GM15510 (cell line): ENCODE measurements around the gene RELCH.

Experiments used
- POLR2A ChIP-seq: IDR thresholded peaks from 3 replicates; pipeline ENCODE4 v1.6.1; 2011; ENCODE audit warnings: borderline replicate concordance; ENCODE audit not compliant: insufficient read length; ENCODE audit errors: extremely low read depth

Gene RELCH

DNA sequence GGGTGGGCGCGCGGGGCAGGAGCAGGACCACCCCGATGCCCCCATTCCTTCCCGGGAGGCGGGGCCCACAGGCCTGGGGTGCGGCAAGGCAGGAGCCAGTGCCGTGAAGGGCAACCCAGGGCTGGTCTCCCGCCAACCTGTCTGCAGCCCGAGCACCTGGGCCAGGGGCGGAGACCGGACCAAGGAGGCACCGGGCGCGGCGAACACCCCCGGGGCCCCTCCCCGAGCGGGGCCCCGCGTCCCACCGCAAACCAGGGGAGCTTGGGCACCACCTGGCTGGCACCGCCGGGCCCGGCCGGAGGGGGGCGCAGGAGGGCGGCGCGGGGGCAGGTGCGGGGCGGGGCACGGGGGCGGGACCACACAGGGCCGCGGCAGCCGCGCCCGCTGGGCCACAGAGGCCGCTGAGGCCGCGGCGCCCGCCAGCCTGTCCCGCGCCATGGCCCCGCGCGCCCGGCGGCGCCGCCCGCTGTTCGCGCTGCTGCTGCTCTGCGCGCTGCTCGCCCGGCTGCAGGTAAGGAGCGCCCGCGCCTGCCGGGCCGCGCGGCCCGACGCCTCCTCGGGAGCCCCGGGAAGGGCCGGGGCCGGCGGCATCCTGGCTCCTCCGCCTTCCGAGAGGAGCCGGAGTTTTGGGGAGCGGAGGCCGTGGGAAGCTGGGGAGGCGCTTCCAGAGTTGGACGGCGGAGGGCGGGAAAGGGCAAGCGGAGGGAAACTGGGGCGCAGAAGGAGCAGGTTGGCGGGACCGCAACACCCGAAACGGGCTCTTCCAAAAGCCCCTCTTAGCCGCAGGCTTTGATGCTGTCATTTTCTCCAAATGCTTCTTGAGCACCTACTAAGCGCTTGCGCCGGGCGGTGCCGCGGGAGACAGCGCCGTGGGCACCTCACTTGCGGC, 138.1 kb downstream of the RELCH start, which contains the start of gene TNFRSF11A:
Gene TNFRSF11A, plus strand, starts transcription at position 394 of the 889 bp plus-strand sequence. Its CDS starts 43 bp downstream, at position 437.
- TF ChIP-seq POLR2A = peak; percentile 25

DNA sequence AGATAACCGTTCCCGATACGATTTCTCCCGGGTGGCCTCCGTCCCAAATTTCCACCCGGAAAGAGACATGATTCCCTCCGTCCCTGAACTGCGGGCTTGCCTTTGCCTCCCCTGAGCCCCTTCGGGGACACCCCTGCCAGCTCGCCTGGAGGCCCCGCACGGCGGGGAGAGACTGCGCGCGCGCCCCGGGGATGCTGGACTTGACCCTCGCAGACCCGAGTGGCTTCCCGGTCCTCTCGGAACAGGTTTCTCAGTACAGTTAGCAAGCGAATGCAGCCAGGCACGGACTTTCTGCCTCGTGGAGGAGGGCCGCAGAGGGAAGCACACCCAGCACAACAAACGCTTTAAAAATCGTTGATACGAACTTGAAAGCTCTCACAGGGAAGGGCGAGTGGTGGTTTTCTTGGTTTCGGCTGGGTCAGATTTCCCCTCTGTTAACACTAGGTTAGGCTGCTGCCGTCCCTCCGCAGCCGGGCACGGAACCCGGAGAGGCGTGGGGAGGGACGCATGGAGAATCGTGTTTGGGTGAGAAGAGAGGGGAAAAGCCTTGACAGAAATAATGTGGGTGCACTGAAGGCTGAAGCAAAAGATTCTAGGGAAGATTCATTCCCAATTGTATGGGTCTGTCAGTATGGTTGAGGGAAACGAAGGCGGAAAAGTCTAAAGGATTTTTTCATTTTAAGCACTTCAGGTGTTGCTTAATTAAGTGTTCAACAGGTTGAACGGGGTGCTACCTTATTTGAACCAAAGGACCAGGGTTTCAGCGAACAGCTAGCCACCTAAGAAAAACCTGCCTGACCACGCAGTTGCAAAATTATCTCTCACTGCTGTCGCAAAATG, 139.0 kb downstream of the RELCH start:
- no peak for TF ChIP-seq POLR2A

DNA sequence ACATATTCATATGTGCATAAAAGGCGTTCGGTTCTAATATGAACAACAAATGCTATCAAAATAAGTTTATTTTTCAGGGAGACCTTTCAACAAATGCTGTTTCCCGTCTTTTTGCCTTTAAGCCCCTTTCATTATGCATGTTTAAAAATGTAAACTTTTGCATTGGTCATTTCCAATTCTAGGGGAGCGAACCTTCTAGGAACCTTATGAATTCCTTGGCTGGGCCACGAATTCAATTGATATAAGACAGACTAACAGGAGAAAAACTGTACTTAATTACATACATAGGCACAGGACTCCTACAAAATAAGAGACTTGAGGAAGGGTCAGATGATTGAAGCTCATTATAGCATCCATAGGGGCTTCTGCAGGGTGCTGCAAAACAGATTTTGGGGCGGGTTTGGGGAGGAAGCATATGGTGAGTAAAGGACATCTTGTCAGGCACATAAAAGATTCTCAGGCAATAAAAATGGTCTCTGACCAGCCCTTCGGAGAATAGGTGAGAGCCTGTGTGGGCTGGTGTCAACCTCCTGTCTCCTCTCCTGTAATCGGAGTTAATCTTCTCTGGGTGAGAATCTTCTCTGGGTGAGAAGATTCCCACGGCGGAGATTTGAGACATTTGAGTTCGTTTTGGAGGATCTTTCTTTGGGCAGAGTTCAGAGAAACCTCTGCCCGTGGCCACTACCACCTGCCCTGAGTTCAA, 139.7 kb downstream of the RELCH start:
- TF ChIP-seq POLR2A = no peak

DNA sequence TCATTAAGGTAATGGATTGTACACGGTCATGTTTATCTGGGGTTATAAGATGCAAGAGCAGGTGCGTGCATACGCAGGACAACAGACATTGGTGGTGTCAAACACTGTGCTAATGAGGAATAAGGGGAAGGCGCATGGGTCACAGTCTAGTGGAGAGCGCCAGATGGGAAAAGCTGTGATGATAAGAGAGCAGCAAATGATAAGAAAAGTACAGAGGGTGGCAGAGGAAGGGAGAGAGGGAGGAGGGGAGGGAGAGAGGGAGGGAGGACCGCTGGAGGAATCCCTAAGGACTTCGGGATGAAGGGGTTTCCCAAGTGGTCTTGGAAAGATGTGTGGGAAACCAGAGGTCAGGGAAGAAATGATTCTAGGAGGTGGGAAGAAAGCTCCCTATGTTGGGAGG, 140.9 kb downstream of the RELCH start:
- TF ChIP-seq POLR2A = no peak

DNA sequence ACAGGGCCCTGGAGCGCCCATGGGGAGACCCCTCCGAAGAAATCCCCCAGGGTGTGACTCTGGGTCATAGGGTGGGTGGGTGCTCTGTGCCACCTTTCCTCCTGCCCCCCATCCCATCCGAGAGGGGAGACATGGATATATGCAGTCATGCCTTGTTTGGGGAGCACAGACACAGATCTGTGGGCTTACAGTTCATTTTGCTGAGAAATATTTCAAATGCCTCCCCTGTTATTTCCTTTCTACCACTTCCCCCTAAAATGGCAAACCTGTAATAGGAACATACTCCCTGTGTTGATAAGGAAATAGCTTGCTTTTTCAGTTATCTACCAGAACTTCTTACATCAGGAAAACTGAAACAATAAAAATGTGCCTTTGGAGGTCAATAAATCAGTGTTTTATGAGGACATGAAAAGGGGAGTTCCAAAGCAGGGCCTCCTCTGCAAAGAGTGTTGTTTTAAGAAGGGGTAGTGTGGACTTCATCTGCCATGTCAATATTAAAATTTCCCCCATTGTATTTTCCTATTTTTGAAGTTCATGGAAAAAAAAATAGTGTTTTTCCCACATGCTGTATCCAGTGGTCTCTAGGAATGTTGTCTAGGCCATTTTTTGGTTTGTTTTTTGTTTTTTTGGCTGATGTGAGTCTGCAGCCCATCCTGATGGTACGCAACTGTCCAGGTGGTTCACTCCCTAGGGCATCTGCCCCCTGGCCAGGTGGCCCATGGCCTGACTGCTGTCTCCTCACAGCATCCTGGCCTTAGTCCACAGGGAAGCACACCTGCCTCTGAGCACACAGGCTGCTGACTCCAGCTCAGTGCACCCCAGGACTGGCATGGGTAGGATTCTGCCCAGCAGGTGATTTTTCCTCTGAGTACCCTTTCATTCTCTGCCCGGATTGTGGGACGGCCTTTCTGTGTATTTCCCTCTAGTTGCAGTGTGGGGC, 141.8 kb downstream of the RELCH start:
- TF ChIP-seq POLR2A = no peak

DNA sequence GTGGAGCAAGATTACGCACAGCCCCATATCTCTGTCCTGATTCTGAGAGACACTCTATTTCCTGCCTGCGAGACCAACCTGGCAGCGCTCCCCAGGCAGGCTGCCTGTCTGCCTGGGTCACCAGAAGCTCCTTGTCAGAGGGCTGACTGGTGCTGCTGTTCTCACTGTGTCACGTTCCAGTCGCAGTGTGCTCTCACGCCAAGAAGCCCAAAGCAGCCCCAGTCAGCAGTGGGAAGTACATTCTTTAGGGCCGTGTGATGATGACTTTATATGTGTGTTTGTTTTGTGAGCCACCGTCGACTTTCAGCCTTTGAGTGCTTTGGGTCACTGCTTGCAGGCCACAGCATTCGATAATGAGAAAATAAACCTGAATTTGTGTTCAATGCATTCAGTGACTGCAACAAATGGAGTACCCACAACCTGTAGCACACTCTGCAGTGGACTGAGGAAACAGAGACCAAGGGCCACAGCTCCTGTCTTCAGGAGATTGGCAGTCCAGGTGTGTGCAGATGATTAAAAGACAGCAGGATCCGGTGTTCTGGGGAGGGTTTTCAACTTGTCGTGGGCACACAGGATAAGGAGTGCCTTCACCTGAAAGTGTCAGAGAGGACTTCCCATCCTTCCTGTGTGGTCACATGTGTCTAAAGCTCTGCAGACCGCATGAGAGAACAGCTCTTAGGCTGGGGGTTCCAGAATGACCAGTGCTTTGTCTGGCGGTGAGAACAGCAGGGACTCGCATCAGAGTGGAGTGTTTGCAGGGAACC, 142.8 kb downstream of the RELCH start:
- TF ChIP-seq POLR2A = no peak

DNA sequence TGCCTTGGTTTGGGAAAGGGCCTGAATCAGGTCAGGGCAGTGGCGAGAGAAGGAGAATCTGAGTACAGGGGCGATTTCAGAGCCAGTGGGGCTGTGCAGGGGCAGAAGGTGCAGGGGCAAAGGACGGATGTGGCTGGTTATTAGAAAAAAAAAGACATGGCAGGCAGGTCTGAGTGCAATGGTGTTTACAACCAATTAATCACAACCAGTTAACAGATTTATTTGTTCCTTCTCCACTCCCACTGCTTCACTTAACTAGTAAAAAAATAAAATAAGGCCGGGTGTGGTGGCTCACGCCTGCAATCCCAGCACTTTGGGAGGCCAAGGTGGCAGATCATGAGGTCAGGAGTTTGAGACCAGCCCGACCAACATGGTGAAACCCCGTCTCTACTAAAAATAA, 143.6 kb downstream of the RELCH start:
- no peak for TF ChIP-seq POLR2A

DNA sequence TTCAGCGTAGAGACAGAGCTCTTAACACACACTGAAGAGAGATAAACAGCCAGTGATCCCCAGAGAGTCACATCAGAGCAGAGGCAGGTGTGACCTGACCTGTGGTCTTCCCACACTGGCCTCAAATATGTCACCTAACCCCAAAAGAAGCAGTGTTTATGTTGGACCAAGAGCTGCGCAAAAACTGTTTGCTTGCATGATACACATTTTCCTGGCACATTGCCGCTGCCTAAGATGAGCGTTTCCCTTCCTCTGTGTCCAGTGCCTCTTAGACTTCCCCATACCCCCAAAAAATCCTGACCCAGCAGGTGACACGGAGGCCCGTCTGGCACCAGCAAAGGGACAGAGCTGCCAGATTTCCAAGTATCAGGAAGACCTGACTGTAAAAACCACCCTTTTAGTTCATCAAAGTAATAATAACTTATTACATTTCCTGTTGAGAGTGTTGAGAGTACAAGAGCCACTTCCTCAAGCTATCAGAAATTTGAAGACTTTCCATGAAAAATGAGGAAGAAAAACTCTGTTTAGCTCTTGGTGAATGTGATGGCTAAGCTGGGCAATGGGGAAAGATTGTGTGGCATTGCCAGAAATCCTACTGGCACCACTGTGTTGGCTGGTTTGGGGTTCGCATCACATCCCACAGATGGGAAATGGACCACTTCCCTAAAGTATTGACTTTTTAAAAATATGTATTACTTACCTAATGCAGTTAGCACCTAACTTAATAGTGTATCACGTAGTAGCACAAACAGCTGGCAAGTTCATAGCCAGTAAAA, 144.7 kb downstream of the RELCH start:
- TF ChIP-seq POLR2A = no peak

DNA sequence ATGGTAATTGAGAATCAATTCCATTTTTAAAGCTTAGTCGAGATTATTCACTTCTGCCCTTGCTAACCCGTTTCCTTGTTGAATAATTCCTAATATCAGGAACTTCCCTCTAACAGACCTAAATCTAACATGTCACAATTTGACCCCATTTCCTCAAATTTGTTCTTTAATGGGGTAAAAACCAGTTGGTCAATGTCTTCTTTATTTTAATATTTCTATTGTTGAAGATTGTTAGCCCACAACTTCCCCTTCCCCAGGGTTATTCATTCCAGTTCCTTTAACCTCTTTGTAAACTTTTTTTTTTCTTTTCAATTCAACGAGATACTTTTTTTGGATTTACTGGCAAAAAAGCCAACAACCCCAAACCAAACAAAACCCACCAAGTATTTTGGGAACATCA, 145.4 kb downstream of the RELCH start:
- TF ChIP-seq POLR2A = no peak

DNA sequence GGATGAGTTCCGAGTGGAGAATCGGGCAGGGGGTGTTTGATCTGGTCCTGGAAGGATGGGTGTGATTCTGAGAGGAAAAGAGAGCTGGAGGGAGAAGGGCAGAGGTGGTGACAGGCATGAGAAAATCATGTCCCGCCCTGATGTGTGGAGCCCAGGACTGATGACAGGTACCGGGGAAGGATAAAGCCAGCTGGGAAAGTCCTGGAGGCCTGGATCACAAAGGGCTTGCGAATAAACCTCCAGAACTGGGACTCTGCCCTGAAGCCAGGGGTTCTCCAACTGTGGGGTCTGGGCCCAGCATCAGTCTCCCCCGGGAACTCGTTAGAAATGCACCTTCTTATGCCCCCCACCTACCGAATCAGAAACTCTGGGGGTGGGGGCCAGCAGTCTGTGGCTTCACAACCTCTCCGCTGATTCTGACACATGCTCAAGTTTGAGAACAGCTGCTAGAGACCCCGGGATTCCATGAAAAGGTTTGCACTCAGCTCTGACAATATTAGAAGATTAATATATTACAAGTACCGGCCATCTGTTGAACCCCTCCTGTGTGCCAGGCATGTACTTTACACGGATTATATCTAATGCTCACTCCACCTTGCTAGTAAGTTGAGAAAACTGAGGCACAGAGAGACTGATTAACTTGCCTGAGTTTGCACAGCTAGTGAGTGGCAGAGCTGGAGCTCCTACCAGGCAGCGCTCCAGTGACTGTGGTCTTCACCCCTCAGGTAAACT, 146.1 kb downstream of the RELCH start:
- no peak for TF ChIP-seq POLR2A

DNA sequence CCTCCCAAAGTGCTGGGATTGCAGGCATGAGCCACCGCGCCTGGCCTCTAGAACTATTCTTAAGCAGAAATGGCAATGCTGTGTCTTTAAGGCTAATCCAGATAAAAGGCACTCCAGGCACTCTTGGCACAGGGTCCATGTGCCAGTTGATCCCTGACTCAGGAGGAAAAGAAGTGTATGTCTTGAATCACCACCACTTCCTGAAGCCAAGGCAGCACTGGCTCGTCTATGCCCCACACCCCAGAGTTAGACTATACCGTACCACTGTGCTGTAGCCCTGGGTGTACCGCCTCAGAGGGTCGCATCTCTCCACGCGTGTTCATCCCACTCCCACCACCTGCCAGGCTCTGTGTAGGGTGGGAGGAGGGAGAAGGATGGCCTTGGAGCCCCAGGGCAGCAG, 147.1 kb downstream of the RELCH start:
- no peak for TF ChIP-seq POLR2A

DNA sequence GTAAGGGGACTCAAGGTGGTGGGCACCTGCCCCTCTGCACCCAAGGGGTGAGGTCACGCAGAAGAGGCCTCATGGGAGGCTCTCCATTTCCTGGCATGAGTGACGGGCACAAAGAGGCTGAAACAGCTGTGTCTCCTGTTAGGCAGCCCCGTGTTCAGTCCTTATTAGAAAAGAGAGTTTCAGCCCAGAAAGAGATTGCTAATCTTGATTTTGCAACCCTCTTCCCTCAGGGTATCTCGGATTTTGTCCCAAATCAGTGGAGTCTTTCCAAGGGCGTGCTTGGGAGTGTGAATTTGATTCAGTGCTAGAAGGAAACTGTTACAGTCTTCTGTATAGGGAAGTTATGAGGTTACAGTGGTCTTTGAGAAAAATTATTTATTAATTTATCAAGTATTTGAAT, 148.4 kb downstream of the RELCH start:
- no peak for TF ChIP-seq POLR2A
